Tibial nerve (tissue), 4 donors: ENCODE results near the gene STAC. TPM values are rescaled to one million over a fixed set of nuclear protein-coding genes. Genes with fewer than 3 reads are reported as not detected.

Experiments used
- DNase-seq, 2 donors: peaks; one replicate each; pipeline ENCODE4 v3.0.0-alpha.2; 2019; ENCODE audit warnings: low spot score in 2 of 2
- H3K27ac ChIP-seq, 4 donors: fragments of 200-600 bp; sonication (generic) in 3 of 4; one replicate each; pipeline ENCODE4 v1.5.1; 2017 to 2019; ENCODE audit warnings: mild to moderate bottlenecking in 1 of 4
- H3K27me3 ChIP-seq, 2 donors: fragments of 200-600 bp; sonication (generic) in 1 of 2; one replicate each; pipeline versions ENCODE4 v1.5.1 to v1.6.0; 2017 to 2019
- H3K36me3 ChIP-seq, 3 donors: fragments of 200-600 bp; sonication (generic); one replicate each; pipeline ENCODE4 v1.5.1; 2018 to 2019
- H3K4me1 ChIP-seq, 4 donors: fragments of 200-600 bp; sonication (generic) in 3 of 4; one replicate each; pipeline ENCODE4 v1.5.1; 2017 to 2019
- H3K4me3 ChIP-seq, 4 donors: fragments of 200-600 bp; sonication (generic) in 3 of 4; one replicate each; pipeline ENCODE4 v1.5.1; 2017 to 2019; ENCODE audit warnings: mild to moderate bottlenecking in 1 of 4, moderate library complexity in 1 of 4
- H3K9me3 ChIP-seq, 4 donors: fragments of 200-600 bp; sonication (generic) in 3 of 4; one replicate each; pipeline ENCODE4 v1.5.1; 2017 to 2019
- CTCF ChIP-seq, 5 experiments: fragments of 200-600 bp in 3 of 5; fragments of 450-650 bp in 2 of 5; sonication (generic) in 3 of 5; IDR thresholded peaks; one replicate each; pipeline ENCODE4 v1.5.1; 2016 to 2019; ENCODE audit warnings: antibody characterized with exemption in 5 of 5, mild to moderate bottlenecking in 3 of 5, moderate library complexity in 2 of 5
- EP300 ChIP-seq, 2 donors: sonication (generic); formaldehyde crosslinking; IDR thresholded peaks; one replicate each; pipeline ENCODE4 v1.6.1; 2017; ENCODE audit warnings: antibody characterized with exemption in 2 of 2, mild to moderate bottlenecking in 1 of 2
- POLR2A ChIP-seq, 2 donors: fragments of 450-650 bp; IDR thresholded peaks; one replicate each; pipeline ENCODE4 v1.6.1; 2017; ENCODE audit warnings: antibody characterized with exemption in 2 of 2, mild to moderate bottlenecking in 2 of 2, moderate library complexity in 2 of 2
- WGBS, 2 donors: methylation state at CpG; one replicate each; pipeline ENCODE4 v1.1.5; 2018; 5-methylcytosine and 5-hydroxymethylcytosine counted together
- total RNA-seq, 4 donors: library from RNA; depleted of rRNA; stranded (reverse); fragments of >200 nt; gene quantifications; one replicate each; pipeline ENCODE4 v1.1.0, GENCODE V29; 2016

STAC gene
- total RNA-seq, 4 donors from 2014 or later, result 2.4 to 4.2 (median 3.7) TPM

- 73 to 78% methylated on average over 1 of the region's 1 CpG for whole genome bisulfite sequencing, 2 donors
Observed at GRCh38 chr3:36408146-36408545, 27.8 kb downstream of the STAC start.

GRCh38 chr3:36409862-36410261, 29.6 kb downstream of the STAC start:
- Histone ChIP-seq H3K9me3 (peaks cover 0 to 5% (median 0%) of the 10 kb centered on the region in 4 donors), H3K4me3 (no peak overlapping the region), H3K36me3 (no peaks in the 10 kb centered on the region), H3K27me3 (no peaks in the 10 kb centered on the region), H3K4me1 (no peaks in the 10 kb centered on the region), H3K27ac (no peak overlapping the region)
- 93% methylated on average over 2 of the region's 2 CpGs for WGBS, 2 donors
- no peak for DNase-seq
- TF ChIP-seq EP300 (IDR thresholded peaks at IDR 0.05) (no peak), POLR2A (IDR thresholded peaks at IDR 0.05) (no peak), CTCF (IDR thresholded peaks at IDR 0.05) (no peak)

More at GRCh38 chr3:36408146-36408545, 27.8 kb downstream of the STAC start:
- Histone ChIP-seq H3K27ac (no peak overlapping the region), H3K9me3 (no peaks in the 10 kb centered on the region), H3K27me3 (no peaks in the 10 kb centered on the region), H3K4me3 (no peak overlapping the region), H3K4me1 (no peaks in the 10 kb centered on the region), H3K36me3 (no peaks in the 10 kb centered on the region)
- no peak for DNase-seq
- no peak for TF ChIP-seq CTCF (IDR thresholded peaks at IDR 0.05)
- TF ChIP-seq POLR2A (IDR thresholded peaks at IDR 0.05), result no peak
- TF ChIP-seq EP300 (IDR thresholded peaks at IDR 0.05), result no peak

GRCh38 chr3:36411587-36411986, 31.3 kb downstream of the STAC start:
- DNase-seq, result no peak
- no peaks in the 10 kb centered on the region for H3K36me3 ChIP-seq
- H3K4me3 ChIP-seq, result no peak overlapping the region
- no peak overlapping the region for H3K27ac ChIP-seq
- 88 to 90% methylated on average over 1 of the region's 1 CpG for WGBS, 2 donors
- H3K9me3 ChIP-seq, result peaks cover 0 to 18% (median 0%) of the 10 kb centered on the region in 4 donors
- no peaks in the 10 kb centered on the region for H3K4me1 ChIP-seq
- no peaks in the 10 kb centered on the region for H3K27me3 ChIP-seq
- TF ChIP-seq EP300 (IDR thresholded peaks at IDR 0.05), result no peak

- Histone ChIP-seq H3K27ac (no peak overlapping the region), H3K4me1 (no peaks in the 10 kb centered on the region), H3K4me3 (no peak overlapping the region), H3K9me3 (peaks cover 0 to 18% (median 0%) of the 10 kb centered on the region in 4 donors), H3K36me3 (no peaks in the 10 kb centered on the region), H3K27me3 (no peaks in the 10 kb centered on the region)
- no peak for DNase-seq
- 46 to 97% methylated on average over 1 of the region's 1 CpG for whole genome bisulfite sequencing, 2 donors
- TF ChIP-seq EP300 (IDR thresholded peaks at IDR 0.05), result no peak
- TF ChIP-seq POLR2A (IDR thresholded peaks at IDR 0.05), result no peak
- TF ChIP-seq CTCF (IDR thresholded peaks at IDR 0.05), result no peak
Observed at GRCh38 chr3:36416599-36416998, 36.3 kb downstream of the STAC start.

GRCh38 chr3:36417237-36417636, 36.9 kb downstream of the STAC start:
- no peak for DNase-seq
- Histone ChIP-seq H3K27me3 (no peaks in the 10 kb centered on the region), H3K4me3 (no peak overlapping the region), H3K4me1 (no peaks in the 10 kb centered on the region), H3K9me3 (peaks cover 0 to 18% (median 0%) of the 10 kb centered on the region in 4 donors), H3K36me3 (no peaks in the 10 kb centered on the region), H3K27ac (no peak overlapping the region)
- TF ChIP-seq POLR2A (IDR thresholded peaks at IDR 0.05), result no peak
- 67% methylated on average over 2 of the region's 2 CpGs for WGBS, 2 donors

GRCh38 chr3:36418296-36418695, 38.0 kb downstream of the STAC start:
- peaks cover 0 to 18% (median 0%) of the 10 kb centered on the region in 4 donors for H3K9me3 ChIP-seq
- no peak for TF ChIP-seq CTCF (IDR thresholded peaks at IDR 0.05)
- TF ChIP-seq EP300 (IDR thresholded peaks at IDR 0.05), result no peak
- no peak for TF ChIP-seq POLR2A (IDR thresholded peaks at IDR 0.05)
- WGBS, 2 donors, result 94 to 98% methylated on average over 1 of the region's 1 CpG
- no peaks in the 10 kb centered on the region for H3K36me3 ChIP-seq
- no peak overlapping the region for H3K4me3 ChIP-seq
- no peak overlapping the region for H3K27ac ChIP-seq
- no peak for DNase-seq
- H3K27me3 ChIP-seq, result no peaks in the 10 kb centered on the region
- H3K4me1 ChIP-seq, result no peaks in the 10 kb centered on the region
